ENCODE data around the gene DNAJC2.

GRCh38 chr7:103346396-103346795, 1.8 kb upstream of the DNAJC2 start:
- TF ChIP-seq CTCF (IDR thresholded peaks at IDR 0.05) (no peak), POLR2A (IDR thresholded peaks at IDR 0.05) (no peak), EP300 (IDR thresholded peaks at IDR 0.05) (no peak)

All from tibial nerve (tissue), 4 donors.